ENCODE results near the gene OR10D3.

OR10D3 gene

DNA sequence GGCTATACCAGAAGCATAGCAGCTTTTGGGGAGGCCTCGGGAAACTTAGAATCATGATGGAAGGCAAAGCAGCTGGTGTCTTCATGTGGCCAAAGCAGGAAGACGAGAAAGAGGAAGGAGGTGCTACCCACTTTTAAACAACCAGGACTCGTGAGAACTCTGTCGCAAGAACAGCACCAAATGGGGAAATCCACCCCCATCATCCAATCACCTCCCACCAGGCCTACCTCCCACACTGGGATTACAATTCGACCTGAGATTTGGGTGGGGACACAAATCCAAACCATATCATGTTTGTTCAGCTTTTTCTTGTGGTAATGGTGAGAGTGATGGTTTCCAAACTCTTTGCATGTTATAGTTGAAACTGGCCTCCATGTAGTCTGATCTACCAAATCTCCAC lies 32.5 kb upstream of the OR10D3 start:
- H4K20me1 ChIP-seq (ENCODE audit: control insufficient read depth, insufficient read depth, low read depth, low read length): no peaks in the 10 kb centered on the region
- H3K4me3 ChIP-seq (ENCODE audit: low read length): no peak overlapping the region
- TF ChIP-seq, protein P1, sequence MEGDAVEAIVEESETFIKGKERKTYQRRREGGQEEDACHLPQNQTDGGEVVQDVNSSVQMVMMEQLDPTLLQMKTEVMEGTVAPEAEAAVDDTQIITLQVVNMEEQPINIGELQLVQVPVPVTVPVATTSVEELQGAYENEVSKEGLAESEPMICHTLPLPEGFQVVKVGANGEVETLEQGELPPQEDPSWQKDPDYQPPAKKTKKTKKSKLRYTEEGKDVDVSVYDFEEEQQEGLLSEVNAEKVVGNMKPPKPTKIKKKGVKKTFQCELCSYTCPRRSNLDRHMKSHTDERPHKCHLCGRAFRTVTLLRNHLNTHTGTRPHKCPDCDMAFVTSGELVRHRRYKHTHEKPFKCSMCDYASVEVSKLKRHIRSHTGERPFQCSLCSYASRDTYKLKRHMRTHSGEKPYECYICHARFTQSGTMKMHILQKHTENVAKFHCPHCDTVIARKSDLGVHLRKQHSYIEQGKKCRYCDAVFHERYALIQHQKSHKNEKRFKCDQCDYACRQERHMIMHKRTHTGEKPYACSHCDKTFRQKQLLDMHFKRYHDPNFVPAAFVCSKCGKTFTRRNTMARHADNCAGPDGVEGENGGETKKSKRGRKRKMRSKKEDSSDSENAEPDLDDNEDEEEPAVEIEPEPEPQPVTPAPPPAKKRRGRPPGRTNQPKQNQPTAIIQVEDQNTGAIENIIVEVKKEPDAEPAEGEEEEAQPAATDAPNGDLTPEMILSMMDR (IDR thresholded peaks at IDR 0.05; ENCODE audit: low read depth, low read length, poor library complexity, severe bottlenecking): no peak
- no peak for TF ChIP-seq EZH2phosphoT487 (IDR thresholded peaks at IDR 0.05; ENCODE audit: borderline replicate concordance, low read length)
- H3K36me3 ChIP-seq (ENCODE audit: control insufficient read depth, low read length): no peaks in the 10 kb centered on the region
- H3F3A ChIP-seq (ENCODE audit: control insufficient read depth, insufficient read depth): no peaks in the 10 kb centered on the region
- H3K9me2 ChIP-seq (replicated peaks; ENCODE audit: control insufficient read depth, low read length): no peaks in the 10 kb centered on the region
- no peaks in the 10 kb centered on the region for H3K79me2 ChIP-seq (ENCODE audit: control insufficient read depth, low read length)
- no peaks in the 10 kb centered on the region for H3K4me1 ChIP-seq (ENCODE audit: control insufficient read depth, low read length)
- no peaks in the 10 kb centered on the region for H3K9me3 ChIP-seq (ENCODE audit: control insufficient read depth, insufficient read depth, low read length)
- no peaks in the 10 kb centered on the region for H3K27me3 ChIP-seq (ENCODE audit: control insufficient read depth, low read length)
- H3K27ac ChIP-seq (ENCODE audit: low read depth, low read length): no peak overlapping the region
- no peak overlapping the region for H3K4me2 ChIP-seq (ENCODE audit: low read length)

DNA sequence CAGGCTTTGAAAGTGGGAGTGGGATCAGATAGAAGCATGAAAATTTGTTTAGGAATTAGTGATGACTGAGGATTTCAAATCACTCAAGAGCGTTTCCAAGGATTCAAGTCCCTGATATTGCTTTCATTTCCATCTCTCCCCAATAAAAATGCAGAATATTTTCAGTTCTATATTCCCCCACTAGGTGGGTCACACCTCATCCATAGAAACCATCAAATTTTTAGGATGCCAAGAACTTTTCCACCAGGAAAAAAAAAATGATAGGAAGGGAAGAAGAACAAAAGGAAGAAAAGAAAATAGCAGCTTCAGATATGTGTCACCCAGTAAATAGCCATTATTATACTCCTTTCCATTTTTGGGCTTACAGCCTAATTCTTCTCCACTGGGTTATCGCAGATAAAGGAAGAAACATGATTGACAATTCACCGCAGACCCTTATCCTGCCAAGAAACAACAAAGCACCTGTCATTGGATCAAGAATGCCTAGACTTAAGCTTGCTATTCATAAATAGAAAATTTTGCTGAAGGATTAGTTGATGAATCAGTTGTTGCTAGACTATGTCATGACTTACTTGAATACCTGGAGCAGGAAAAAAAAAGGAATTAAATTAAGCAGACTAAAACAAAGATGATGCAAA lies 30.3 kb upstream of the OR10D3 start:
- no peaks in the 10 kb centered on the region for H3F3A ChIP-seq (ENCODE audit: control insufficient read depth, insufficient read depth)
- H3K27ac ChIP-seq (ENCODE audit: low read depth, low read length): no peak overlapping the region
- no peak overlapping the region for H3K4me2 ChIP-seq (ENCODE audit: low read length)
- no peaks in the 10 kb centered on the region for H4K20me1 ChIP-seq (ENCODE audit: control insufficient read depth, insufficient read depth, low read depth, low read length)
- no peaks in the 10 kb centered on the region for H3K9me2 ChIP-seq (replicated peaks; ENCODE audit: control insufficient read depth, low read length)
- no peak overlapping the region for H3K4me3 ChIP-seq (ENCODE audit: low read length)
- no peaks in the 10 kb centered on the region for H3K36me3 ChIP-seq (ENCODE audit: control insufficient read depth, low read length)
- no peak for TF ChIP-seq EZH2phosphoT487 (IDR thresholded peaks at IDR 0.05; ENCODE audit: borderline replicate concordance, low read length)
- TF ChIP-seq, protein P1 (IDR thresholded peaks at IDR 0.05; ENCODE audit: low read depth, low read length, poor library complexity, severe bottlenecking): no peak
- H3K27me3 ChIP-seq (ENCODE audit: control insufficient read depth, low read length): no peaks in the 10 kb centered on the region
- H3K4me1 ChIP-seq (ENCODE audit: control insufficient read depth, low read length): no peaks in the 10 kb centered on the region
- H3K79me2 ChIP-seq (ENCODE audit: control insufficient read depth, low read length): no peaks in the 10 kb centered on the region
- no peaks in the 10 kb centered on the region for H3K9me3 ChIP-seq (ENCODE audit: control insufficient read depth, insufficient read depth, low read length)

DNA sequence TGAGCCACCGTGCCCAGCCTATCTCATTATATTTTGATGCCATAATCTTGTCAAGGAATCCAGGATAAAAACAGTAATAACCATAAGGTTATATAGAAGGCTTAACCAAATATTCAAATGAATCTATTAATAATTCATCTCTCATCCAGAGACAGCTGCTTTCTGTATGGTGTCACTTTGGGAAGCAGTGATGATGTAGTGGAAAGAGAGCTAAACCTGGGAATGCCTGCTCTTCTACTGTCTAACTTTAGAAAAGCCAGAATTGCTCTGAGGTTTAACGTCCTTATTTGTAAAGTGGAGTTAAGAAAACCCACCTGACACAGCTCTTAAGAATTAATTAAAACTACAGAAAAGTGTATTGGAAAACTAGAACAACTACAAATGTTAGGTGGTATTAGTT lies 29.3 kb upstream of the OR10D3 start:
- Histone ChIP-seq H3K9me2 (replicated peaks; ENCODE audit: control insufficient read depth, low read length) (no peaks in the 10 kb centered on the region), H3K4me1 (ENCODE audit: control insufficient read depth, low read length) (no peaks in the 10 kb centered on the region), H3K27ac (ENCODE audit: low read depth, low read length) (no peak overlapping the region), H3F3A (ENCODE audit: control insufficient read depth, insufficient read depth) (no peaks in the 10 kb centered on the region), H3K79me2 (ENCODE audit: control insufficient read depth, low read length) (no peaks in the 10 kb centered on the region), H3K27me3 (ENCODE audit: control insufficient read depth, low read length) (no peaks in the 10 kb centered on the region), H3K4me3 (ENCODE audit: low read length) (no peak overlapping the region), H3K9me3 (ENCODE audit: control insufficient read depth, insufficient read depth, low read length) (no peaks in the 10 kb centered on the region), H3K4me2 (ENCODE audit: low read length) (no peak overlapping the region), H4K20me1 (ENCODE audit: control insufficient read depth, insufficient read depth, low read depth, low read length) (no peaks in the 10 kb centered on the region), H3K36me3 (ENCODE audit: control insufficient read depth, low read length) (no peaks in the 10 kb centered on the region)
- TF ChIP-seq, protein P1 (IDR thresholded peaks at IDR 0.05; ENCODE audit: low read depth, low read length, poor library complexity, severe bottlenecking): no peak
- no peak for TF ChIP-seq EZH2phosphoT487 (IDR thresholded peaks at IDR 0.05; ENCODE audit: borderline replicate concordance, low read length)

Data from DOHH2 (cell line).